Neural progenitor cell (in vitro differentiated cells): ENCODE results near the gene SELENBP1.

Source experiments
- CTCF ChIP-seq: fragments of 200-600 bp; sonication (generic); IDR thresholded peaks from 2 replicates; pipeline ENCODE4 v1.5.1; 2017; ENCODE audit warnings: antibody characterized with exemption, mild to moderate bottlenecking
- EZH2phosphoT487 ChIP-seq: fragments of 200-600 bp; sonication (generic); IDR thresholded peaks from 2 replicates; pipeline ENCODE4 v1.6.1; 2017; ENCODE audit warnings: antibody characterized with exemption

GRCh38 chr1:151369302-151369610 lies 3.2 kb downstream of the SELENBP1 start:
- TF ChIP-seq CTCF, result no peak
- no peak for TF ChIP-seq EZH2phosphoT487
